ENCODE results near the gene YPEL4.

Gene YPEL4

DNA sequence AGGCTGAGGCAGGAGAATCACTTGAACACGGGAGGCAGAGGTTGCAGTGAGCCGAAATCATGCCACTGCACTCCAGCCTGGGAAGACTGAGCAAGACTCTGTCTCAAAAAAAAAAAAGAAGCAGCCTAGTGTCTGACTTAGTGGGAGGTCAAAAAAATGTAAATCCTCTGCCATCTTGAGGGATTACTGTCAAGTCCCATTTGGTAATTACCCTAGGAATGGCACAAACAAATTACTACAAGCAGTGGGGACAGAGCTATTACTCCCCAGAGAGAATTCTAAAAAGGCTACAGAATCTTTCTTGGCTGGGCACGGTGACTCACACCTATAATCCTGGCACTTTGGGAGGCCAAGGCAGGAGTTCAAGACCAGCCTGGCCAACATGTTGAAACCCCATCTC lies 48.4 kb downstream of the YPEL4 start:
- no peak overlapping the region for H3K4me3 ChIP-seq (ENCODE audit: low read length)
- peak; percentile 66 for DNase-seq (ENCODE audit: low read depth)
- TF ChIP-seq, protein P1, sequence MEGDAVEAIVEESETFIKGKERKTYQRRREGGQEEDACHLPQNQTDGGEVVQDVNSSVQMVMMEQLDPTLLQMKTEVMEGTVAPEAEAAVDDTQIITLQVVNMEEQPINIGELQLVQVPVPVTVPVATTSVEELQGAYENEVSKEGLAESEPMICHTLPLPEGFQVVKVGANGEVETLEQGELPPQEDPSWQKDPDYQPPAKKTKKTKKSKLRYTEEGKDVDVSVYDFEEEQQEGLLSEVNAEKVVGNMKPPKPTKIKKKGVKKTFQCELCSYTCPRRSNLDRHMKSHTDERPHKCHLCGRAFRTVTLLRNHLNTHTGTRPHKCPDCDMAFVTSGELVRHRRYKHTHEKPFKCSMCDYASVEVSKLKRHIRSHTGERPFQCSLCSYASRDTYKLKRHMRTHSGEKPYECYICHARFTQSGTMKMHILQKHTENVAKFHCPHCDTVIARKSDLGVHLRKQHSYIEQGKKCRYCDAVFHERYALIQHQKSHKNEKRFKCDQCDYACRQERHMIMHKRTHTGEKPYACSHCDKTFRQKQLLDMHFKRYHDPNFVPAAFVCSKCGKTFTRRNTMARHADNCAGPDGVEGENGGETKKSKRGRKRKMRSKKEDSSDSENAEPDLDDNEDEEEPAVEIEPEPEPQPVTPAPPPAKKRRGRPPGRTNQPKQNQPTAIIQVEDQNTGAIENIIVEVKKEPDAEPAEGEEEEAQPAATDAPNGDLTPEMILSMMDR (conservative IDR thresholded peaks at IDR 0.05; ENCODE audit: low read depth, low read length): no peak

DNA sequence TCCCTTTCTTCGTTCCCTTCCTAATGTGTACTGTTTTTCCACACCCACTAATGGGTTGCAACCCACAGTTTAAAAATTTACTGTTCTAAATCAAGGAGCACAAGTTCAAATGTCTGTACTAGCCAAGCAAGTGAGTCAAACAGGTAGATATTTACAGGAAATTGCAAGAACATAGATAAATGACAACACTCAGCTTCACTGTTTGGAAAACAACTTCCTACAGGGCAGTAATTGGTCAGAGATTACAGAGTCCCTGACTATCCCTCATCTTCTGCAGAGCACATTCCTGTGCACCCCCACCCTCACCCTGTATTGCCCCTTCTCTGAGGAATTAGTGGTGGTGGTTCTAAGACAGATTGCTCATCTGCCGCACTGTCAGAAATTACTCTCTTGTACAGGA lies 50.3 kb downstream of the YPEL4 start:
- no peak overlapping the region for H3K4me3 ChIP-seq (ENCODE audit: low read length)
- DNase-seq (ENCODE audit: low read depth): no peak
- TF ChIP-seq, protein P1 (conservative IDR thresholded peaks at IDR 0.05; ENCODE audit: low read depth, low read length): no peak

DNA sequence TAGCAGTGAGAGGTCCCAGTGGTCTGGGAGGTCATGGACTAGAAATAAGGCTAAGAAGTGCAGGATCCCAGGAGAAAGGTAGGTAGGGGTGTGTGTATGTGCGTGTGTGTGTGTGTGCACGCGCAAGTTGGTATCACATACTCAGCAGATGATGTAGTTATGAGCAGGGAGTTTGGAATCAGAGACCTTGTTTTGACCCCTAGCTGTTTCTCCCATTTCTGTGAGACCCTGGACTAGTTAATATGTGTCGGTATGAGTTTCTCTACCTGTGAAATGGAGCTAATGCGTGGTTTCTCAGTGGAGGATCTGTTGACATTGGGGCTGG lies 50.9 kb downstream of the YPEL4 start:
- TF ChIP-seq, protein P1 (conservative IDR thresholded peaks at IDR 0.05; ENCODE audit: low read depth, low read length): no peak
- no peak for DNase-seq (ENCODE audit: low read depth)
- no peak overlapping the region for H3K4me3 ChIP-seq (ENCODE audit: low read length)

DNA sequence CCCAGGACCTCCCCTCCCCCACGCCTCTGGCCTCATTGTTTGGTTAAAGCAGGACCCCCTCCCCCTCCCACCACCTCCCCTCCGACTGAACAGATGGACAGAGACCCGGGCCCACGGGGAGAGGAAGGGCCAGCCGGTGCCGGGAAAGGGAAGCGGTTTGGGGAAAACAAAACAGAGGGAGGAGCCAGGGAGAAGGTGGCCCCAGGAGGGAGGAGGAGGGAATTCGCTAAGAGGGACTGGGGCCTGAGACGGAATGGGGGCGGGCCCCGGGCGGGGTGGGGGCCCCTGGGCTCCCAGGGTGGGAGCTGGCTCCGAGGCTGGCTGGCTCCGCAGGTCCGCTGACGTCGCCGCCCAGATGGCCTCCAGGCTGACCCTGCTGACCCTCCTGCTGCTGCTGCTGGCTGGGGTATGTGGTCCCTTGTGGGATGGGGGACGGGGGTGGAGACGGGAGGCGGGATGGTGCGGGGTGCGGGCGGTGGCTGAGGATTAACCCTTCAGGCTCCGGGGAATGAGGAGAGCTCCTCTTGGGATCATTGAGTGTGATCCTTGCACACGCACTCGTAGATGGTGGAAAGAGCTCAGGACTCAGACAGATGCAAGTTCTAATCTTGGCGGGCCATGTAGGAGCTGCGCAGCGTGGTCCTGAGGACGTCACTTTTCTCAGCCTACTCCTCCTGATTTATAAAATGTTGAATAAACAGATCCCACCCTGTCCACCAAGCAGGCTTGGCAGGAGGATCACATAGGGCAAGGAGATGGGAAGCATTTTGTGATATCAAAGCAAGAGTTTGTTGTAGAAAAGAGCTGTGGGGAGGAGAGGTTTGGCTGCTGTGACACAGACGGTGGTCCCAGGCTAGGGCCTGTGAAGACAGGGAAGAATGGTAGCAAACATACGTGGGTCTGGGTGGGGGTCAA lies 51.5 kb downstream of the YPEL4 start:
- no peak for DNase-seq (ENCODE audit: low read depth)
- H3K4me3 ChIP-seq (ENCODE audit: low read length): peak overlapping the region; percentile 37
- TF ChIP-seq, protein P1 (conservative IDR thresholded peaks at IDR 0.05; ENCODE audit: low read depth, low read length): no peak

DNA sequence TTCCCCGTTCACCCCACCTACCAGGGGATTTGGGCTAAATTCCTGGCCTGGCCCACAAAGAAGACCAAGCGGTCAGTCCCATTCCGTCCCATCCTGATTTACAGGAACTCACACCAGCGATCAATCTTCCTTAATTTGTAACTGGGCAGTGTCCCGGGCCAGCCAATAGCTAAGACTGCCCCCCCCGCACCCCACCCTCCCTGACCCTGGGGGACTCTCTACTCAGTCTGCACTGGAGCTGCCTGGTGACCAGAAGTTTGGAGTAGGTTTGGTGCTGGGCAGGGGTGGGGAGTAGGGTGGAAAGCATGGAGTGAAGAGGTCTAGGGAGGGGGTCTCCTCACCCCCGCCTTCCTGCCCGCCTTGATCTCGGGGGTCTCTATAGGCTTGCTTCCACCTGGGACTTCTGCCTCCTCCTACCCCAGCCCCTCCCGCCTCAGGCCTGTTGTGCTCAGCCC lies 52.2 kb downstream of the YPEL4 start, which contains the start of gene SERPING1:
Gene SERPING1 (plus strand): TSS at position 225 of the 455 bp plus-strand sequence. CDS start 586 bp downstream, outside the sequence.
- H3K4me3 ChIP-seq (ENCODE audit: low read length): peak within 1 kb of the TSS; percentile 37
- TF ChIP-seq, protein P1 (conservative IDR thresholded peaks at IDR 0.05; ENCODE audit: low read depth, low read length): no peak
- no peak for DNase-seq (ENCODE audit: low read depth)

DNA sequence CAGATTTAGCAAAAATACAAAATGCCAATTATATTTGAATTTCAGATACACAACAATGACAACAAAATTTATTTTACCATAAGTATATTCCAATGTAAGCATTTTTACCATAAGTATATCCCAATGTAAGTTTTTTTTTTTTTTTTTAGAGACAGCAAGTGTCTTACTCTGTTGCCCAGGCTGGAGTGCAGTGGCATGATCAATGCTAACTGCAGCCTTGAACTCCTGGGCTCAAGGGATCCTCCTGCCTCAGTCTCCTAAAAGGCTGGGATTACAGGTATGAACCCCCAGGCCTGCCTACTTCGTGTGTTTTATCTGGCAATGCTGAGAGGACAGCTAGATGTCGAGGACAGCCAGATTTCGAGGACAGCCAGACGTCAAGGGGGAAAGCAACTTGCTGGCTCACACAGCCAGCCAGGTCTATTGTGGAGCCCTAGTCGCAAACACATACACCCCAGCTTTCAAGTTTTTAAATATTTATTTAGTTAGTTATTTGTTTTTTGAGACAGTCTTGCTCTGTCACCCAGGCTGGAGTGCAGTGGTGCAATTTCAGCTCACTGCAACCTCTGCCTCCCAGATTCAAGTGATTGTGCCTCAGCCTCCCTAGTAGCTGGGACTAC lies 53.3 kb downstream of the YPEL4 start:
- no peak for DNase-seq (ENCODE audit: low read depth)
- no peak overlapping the region for H3K4me3 ChIP-seq (ENCODE audit: low read length)
- TF ChIP-seq, protein P1 (conservative IDR thresholded peaks at IDR 0.05; ENCODE audit: low read depth, low read length): no peak
